H1 (cell line): ENCODE results near the gene GAGE12J. TPM values are rescaled to one million over a fixed set of nuclear protein-coding genes. Genes with fewer than 3 reads are reported as not detected.

ENCODE experiments used
- CTCF ChIA-PET: fragments of 300-600 bp; sonication (Branson Sonifier 250); formaldehyde crosslinking; loops from one replicate; lab custom pipeline; 2021; ENCODE audit not compliant: partially characterized antibody; lab: Charles Lee
- POLR2A ChIA-PET: fragments of 300-600 bp; sonication (Branson Sonifier 250); formaldehyde crosslinking; loops from one replicate; lab custom pipeline; 2021; ENCODE audit warnings: inconsistent platforms; ENCODE audit not compliant: partially characterized antibody; lab: Charles Lee
- DNase-seq, 2 experiments: peaks; one replicate each; pipeline versions ENCODE4 v3.0.0 to v3.0.0-alpha.2; 2010 to 2022; ENCODE audit warnings: low spot score in 2 of 2, low read depth in 1 of 2, mixed read lengths in 1 of 2
- FAIRE-seq: peaks from 2 replicates; lab custom pipeline; 2011; peaks lifted over from hg19 to GRCh38; lab: Jason Lieb, UNC
- H2AFZ ChIP-seq: 2 replicates; pipeline ENCODE4 v1.8.1; 2012; ENCODE audit warnings: low read length, inconsistent platforms
- H2AK5ac ChIP-seq: 2 replicates; pipeline ENCODE4 v1.6.1; 2013; ENCODE audit warnings: low read depth, low read length
- H2BK120ac ChIP-seq: replicated peaks from 2 replicates; pipeline ENCODE3; 2013; ENCODE audit warnings: low read depth, low read length, inconsistent platforms
- H2BK12ac ChIP-seq: 2 replicates; pipeline ENCODE4 v1.6.1; 2013; ENCODE audit warnings: low read depth, low read length
- H2BK15ac ChIP-seq: 2 replicates; pipeline ENCODE4 v1.6.1; 2013; ENCODE audit warnings: low read length
- H2BK20ac ChIP-seq: 2 replicates; pipeline ENCODE4 v1.6.1; 2013; ENCODE audit warnings: low read length
- H2BK5ac ChIP-seq: 2 replicates; pipeline ENCODE4 v1.6.1; 2013; ENCODE audit warnings: low read depth, low read length
- H3K14ac ChIP-seq: 2 replicates; pipeline ENCODE4 v1.6.1; 2013; ENCODE audit warnings: inconsistent platforms; ENCODE audit not compliant: insufficient read length
- H3K18ac ChIP-seq: 2 replicates; pipeline ENCODE4 v1.6.1; 2013; ENCODE audit warnings: low read length; ENCODE audit errors: extremely low read depth
- H3K23ac ChIP-seq: 2 replicates; pipeline ENCODE4 v1.6.1; 2013; ENCODE audit warnings: inconsistent platforms; ENCODE audit not compliant: insufficient read length
- H3K23me2 ChIP-seq: 2 replicates; pipeline ENCODE4 v1.6.1; 2013; ENCODE audit warnings: low read depth, low read length
- H3K27ac ChIP-seq: 2 replicates; pipeline ENCODE4 v1.6.1; 2011; ENCODE audit warnings: low read depth, low read length, inconsistent platforms
- H3K27me3 ChIP-seq, 4 experiments: replicated peaks in 1 of 4; 1 replicate in 1 of 4; 2 replicates in 3 of 4; pipeline versions ENCODE4 v1.6.1 to v1.8.1; 2011 to 2013; ENCODE audit warnings: low read length in 3 of 4, mild to moderate bottlenecking in 3 of 4, inconsistent platforms in 2 of 4, mixed read lengths in 2 of 4, moderate library complexity in 1 of 4; ENCODE audit not compliant: control insufficient read depth in 3 of 4, insufficient read depth in 3 of 4; ENCODE audit errors: extremely low read depth in 1 of 4
- H3K36me3 ChIP-seq, 4 experiments: 2 replicates each; pipeline versions ENCODE4 v1.6.1 to v1.8.1; 2011 to 2013; ENCODE audit warnings: mild to moderate bottlenecking in 4 of 4, low read length in 3 of 4, moderate library complexity in 2 of 4, control low read depth in 1 of 4, inconsistent platforms in 1 of 4; ENCODE audit not compliant: insufficient read depth in 4 of 4, control insufficient read depth in 2 of 4
- H3K4ac ChIP-seq: replicated peaks from 2 replicates; pipeline ENCODE3; 2013; ENCODE audit warnings: low read length, low read depth, mixed read lengths, inconsistent platforms; ENCODE audit not compliant: insufficient read length
- H3K4me1 ChIP-seq, 4 experiments: replicated peaks in 1 of 4; 1 replicate in 1 of 4; 2 replicates in 3 of 4; pipeline versions ENCODE4 v1.6.1 to v1.8.1; 2011 to 2013; ENCODE audit warnings: low read length in 3 of 4, inconsistent platforms in 2 of 4, mixed read lengths in 1 of 4; ENCODE audit not compliant: insufficient read depth in 4 of 4, control insufficient read depth in 3 of 4
- H3K4me2 ChIP-seq, 2 experiments: 2 replicates each; pipeline versions ENCODE4 v1.6.1 to v1.8.1; 2011 to 2013; ENCODE audit warnings: low read depth in 2 of 2, low read length in 2 of 2, control low read depth in 1 of 2, inconsistent platforms in 1 of 2, mild to moderate bottlenecking in 1 of 2; ENCODE audit not compliant: insufficient read depth in 1 of 2
- H3K4me3 ChIP-seq, 4 experiments: fragments of 200-600, 300-600 bp in 1 of 4; sonication (generic), shearing (Covaris generic), sonication (Bioruptor Twin) in 1 of 4; 2 replicates each; pipeline versions ENCODE4 v1.5.1 to v1.8.1; 2011 to 2016; ENCODE audit warnings: low read length in 4 of 4, low read depth in 3 of 4, control low read depth in 2 of 4, inconsistent platforms in 2 of 4, mild to moderate bottlenecking in 2 of 4, mixed read lengths in 1 of 4, moderate library complexity in 1 of 4; ENCODE audit not compliant: insufficient read depth in 2 of 4; ENCODE audit errors: extremely low read depth in 1 of 4
- H3K56ac ChIP-seq: replicated peaks from 2 replicates; pipeline ENCODE3; 2013; ENCODE audit warnings: low read depth, mild to moderate bottlenecking, mixed read lengths, low read length, inconsistent platforms; ENCODE audit not compliant: insufficient read length
- H3K79me1 ChIP-seq: 2 replicates; pipeline ENCODE4 v1.6.1; 2013; ENCODE audit warnings: low read depth, low read length, control low read depth
- H3K79me2 ChIP-seq, 2 experiments: 2 replicates each; pipeline versions ENCODE4 v1.6.1 to v1.8.1; 2012 to 2013; ENCODE audit warnings: low read length in 2 of 2, mild to moderate bottlenecking in 2 of 2, inconsistent platforms in 1 of 2; ENCODE audit not compliant: insufficient read depth in 2 of 2, control insufficient read depth in 1 of 2
- H3K9ac ChIP-seq, 4 experiments: replicated peaks in 1 of 4; 1 replicate in 1 of 4; 2 replicates in 3 of 4; pipeline versions ENCODE4 v1.6.1 to v1.8.1; 2011 to 2013; ENCODE audit warnings: low read depth in 3 of 4, low read length in 3 of 4, control low read depth in 2 of 4, mild to moderate bottlenecking in 2 of 4, moderate library complexity in 2 of 4, inconsistent platforms in 1 of 4; ENCODE audit errors: extremely low read depth in 1 of 4
- H3K9me3 ChIP-seq, 2 experiments: 2 replicates each; pipeline versions ENCODE4 v1.6.1 to v1.8.1; 2012 to 2013; ENCODE audit warnings: mild to moderate bottlenecking in 2 of 2, moderate library complexity in 2 of 2, control low read depth in 1 of 2, inconsistent platforms in 1 of 2, low read depth in 1 of 2, low read length in 1 of 2, mixed read lengths in 1 of 2; ENCODE audit not compliant: insufficient read depth in 2 of 2
- H4K20me1 ChIP-seq, 2 experiments: replicated peaks in 1 of 2; 2 replicates each; pipeline versions ENCODE3 to v1.8.1; 2011 to 2013; ENCODE audit warnings: inconsistent platforms in 2 of 2, low read length in 2 of 2, mild to moderate bottlenecking in 1 of 2; ENCODE audit not compliant: insufficient read depth in 2 of 2, control insufficient read depth in 1 of 2
- H4K5ac ChIP-seq: 2 replicates; pipeline ENCODE4 v1.6.1; 2013; ENCODE audit warnings: low read length, low read depth, mixed read lengths, inconsistent platforms; ENCODE audit not compliant: insufficient read length
- H4K8ac ChIP-seq: 2 replicates; pipeline ENCODE4 v1.8.0; 2013; ENCODE audit warnings: mild to moderate bottlenecking, moderate library complexity, low read length, inconsistent platforms; ENCODE audit not compliant: insufficient read depth; ENCODE audit errors: extremely low read depth
- H4K91ac ChIP-seq: replicated peaks from 2 replicates; pipeline ENCODE3; 2013; ENCODE audit warnings: low read length, mixed read lengths, inconsistent platforms; ENCODE audit not compliant: insufficient read length
- BACH1 ChIP-seq: IDR thresholded peaks from 2 replicates; pipeline ENCODE4 v1.6.1; 2012; ENCODE audit warnings: low read length, improper control_type of control experiment
- CTBP2 ChIP-seq: IDR thresholded peaks from 2 replicates; pipeline ENCODE4 v1.7.0; 2011; ENCODE audit warnings: borderline replicate concordance, mild to moderate bottlenecking, moderate library complexity, mixed read lengths, low read length; ENCODE audit not compliant: insufficient read depth, insufficient read length
- EGR1 ChIP-seq: IDR thresholded peaks from 2 replicates; pipeline ENCODE4 v1.6.1; 2011; ENCODE audit warnings: low read depth, low read length, borderline replicate concordance
- KDM1A ChIP-seq: fragments of 200-600, 300-600 bp; sonication (generic); IDR thresholded peaks from 2 replicates; pipeline ENCODE4 v1.7.1; 2016; ENCODE audit warnings: mild to moderate bottlenecking, low read length, borderline replicate concordance
- RAD21 ChIP-seq, 2 experiments: IDR thresholded peaks in 1 of 2; conservative IDR thresholded peaks in 1 of 2; 2 replicates each; pipeline ENCODE4 v1.6.1; 2011; ENCODE audit warnings: low read depth in 2 of 2, low read length in 2 of 2, improper control_type of control experiment in 1 of 2, inconsistent platforms in 1 of 2, mild to moderate bottlenecking in 1 of 2, moderate library complexity in 1 of 2
- WGBS, 2 experiments: shearing (Covaris generic) in 1 of 2; methylation state at CpG; one replicate each; pipeline versions ENCODE4 v1.1.6 to v1.1.7; 2013 to 2015; ENCODE audit warnings: low lambda C conversion rate in 2 of 2, mixed read lengths in 2 of 2, inconsistent platforms in 1 of 2, low coverage in 1 of 2, missing lambda C conversion rate in 1 of 2; ENCODE audit not compliant: insufficient replicate concordance in 2 of 2, insufficient coverage in 1 of 2, insufficient read length in 1 of 2; ENCODE audit errors: extremely low coverage in 1 of 2, missing lambda C conversion rate in 1 of 2; 5-methylcytosine and 5-hydroxymethylcytosine counted together
- polyA plus RNA-seq, 7 experiments: library from polyadenylated mRNA; depleted of rRNA in 3 of 7; stranded (reverse) in 5 of 7; unstranded in 2 of 7; fragments of >200 nt in 5 of 7; fragments of 200-250 nt in 2 of 7; gene quantifications; 1 replicate in 5 of 7; 2 replicates in 1 of 7; 4 replicates in 1 of 7; pipeline versions ENCODE4 v1.2.1 to v1.2.3, GENCODE V29; 2011 to 2013; ENCODE audit warnings: missing spikeins in 2 of 7, mixed read lengths in 2 of 7
- total RNA-seq: library from RNA; stranded (reverse); fragmentation: NEBNext Ultra II Directional; extraction: Animal tissue kit (Norgen Biotek cat#: 25700); gene quantifications from 2 replicates; pipeline ENCODE4 v1.2.1, GENCODE V29; 2021

Gene GAGE12J
- total and polyA plus RNA-seq, 2 of the 8 experiments (the other 6 are each of a cell fraction or from before 2014, with no cell fraction given), result not detected

DNA sequence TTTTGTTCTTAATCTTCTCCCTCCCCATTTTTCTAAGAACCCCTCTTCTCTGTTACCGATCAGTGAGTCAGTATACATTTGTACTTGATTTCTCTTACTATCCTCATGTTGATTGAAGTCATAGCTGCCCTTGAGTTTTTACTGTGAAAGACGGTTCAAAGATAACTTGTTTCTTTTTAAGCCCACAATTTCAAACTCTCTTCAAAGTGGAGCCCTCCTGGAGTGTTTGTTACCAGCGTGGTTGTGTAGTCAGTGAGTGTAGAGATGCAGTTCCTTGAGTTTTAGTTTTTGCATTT is 44.4 kb upstream of the GAGE12J start:
- no peak overlapping the region for H3K23ac ChIP-seq
- no peak for FAIRE-seq
- H2AK5ac ChIP-seq, result no peak overlapping the region
- no peaks in the 10 kb centered on the region for H3K36me3 ChIP-seq
- H3K23me2 ChIP-seq, result no peaks in the 10 kb centered on the region
- POLR2A ChIA-PET, result no interaction called here
- H3K27ac ChIP-seq, result no peak overlapping the region
- no peak overlapping the region for H3K14ac ChIP-seq
- no peak overlapping the region for H4K8ac ChIP-seq
- no peak overlapping the region for H4K5ac ChIP-seq
- H3K4me2 ChIP-seq, result no peak overlapping the region
- 92% methylated on average over 3 of the region's 3 CpGs; no CpG with 5 or more reads in 1 of the 2 experiments for WGBS, 2 experiments
- TF ChIP-seq BACH1 (no peak), EGR1 (no peak), KDM1A (no peak), RAD21 (IDR thresholded peaks at IDR 0.05 in 1 of 2, conservative IDR thresholded peaks at IDR 0.05 in 1 of 2; ENCODE audit: low read depth in 2 of 2, low read length in 2 of 2) (no peak), CTBP2 (no peak)
- TF ChIP-seq, all 59 proteins: peak for 0
- Histone ChIP-seq H3K79me1 (no peaks in the 10 kb centered on the region), H3K18ac (no peak overlapping the region), H3K79me2 (peaks cover 1 to 17% of the 10 kb centered on the region in 2 experiments; a peak in 2 of 4 replicates), H2BK15ac (no peak overlapping the region), H3K56ac (no peak overlapping the region), H3K4me1 (peaks cover 0 to 3% (median 0%) of the 10 kb centered on the region in 4 experiments; a peak in 1 of 7 replicates), H3K27me3 (no peaks in the 10 kb centered on the region), H3K4me3 (no peak overlapping the region), H2BK12ac (no peak overlapping the region), H2AFZ (no peak overlapping the region), H4K91ac (no peak overlapping the region), H2BK5ac (no peak overlapping the region), H4K20me1 (peaks cover 0 to 13% of the 10 kb centered on the region in 2 experiments), H2BK20ac (no peak overlapping the region), H2BK120ac (no peak overlapping the region), H3K4ac (no peak overlapping the region), H3K9me3 (no peaks in the 10 kb centered on the region), H3K9ac (no peak overlapping the region)
- DNase-seq, result no peak
- CTCF ChIA-PET, result no interaction called here
